HUES48 (cell line): ENCODE measurements around the gene ERMP1.

Experiments
- H3K27ac ChIP-seq: one replicate; pipeline ENCODE4 v1.7.0; 2013; ENCODE audit warnings: low read depth, low read length, inconsistent platforms
- H3K27me3 ChIP-seq: 2 replicates; pipeline ENCODE4 v1.6.1; 2013; ENCODE audit warnings: mild to moderate bottlenecking, low read length; ENCODE audit not compliant: control insufficient read depth, insufficient read depth
- H3K36me3 ChIP-seq: 2 replicates; pipeline ENCODE4 v1.6.1; 2013; ENCODE audit warnings: low read length; ENCODE audit not compliant: control insufficient read depth, insufficient read depth
- H3K4me1 ChIP-seq: 2 replicates; pipeline ENCODE4 v1.6.1; 2013; ENCODE audit warnings: mild to moderate bottlenecking, low read length; ENCODE audit not compliant: control insufficient read depth, insufficient read depth
- H3K4me3 ChIP-seq: 2 replicates; pipeline ENCODE4 v1.5.1; 2013; ENCODE audit warnings: mild to moderate bottlenecking, low read depth, low read length
- H3K9ac ChIP-seq: 2 replicates; pipeline ENCODE4 v1.6.1; 2013; ENCODE audit warnings: mild to moderate bottlenecking, low read depth, low read length, moderate library complexity
- H3K9me3 ChIP-seq: 2 replicates; pipeline ENCODE4 v1.6.1; 2013; ENCODE audit warnings: low read length; ENCODE audit not compliant: control insufficient read depth, insufficient read depth

Gene ERMP1

GRCh38 chr9:5748438-5748837 is 84.5 kb downstream of the ERMP1 start:
- no peaks in the 10 kb centered on the region for H3K27me3 ChIP-seq
- H3K4me1 ChIP-seq = no peaks in the 10 kb centered on the region
- no peak overlapping the region for H3K9ac ChIP-seq
- H3K27ac ChIP-seq = no peak overlapping the region
- H3K9me3 ChIP-seq = no peaks in the 10 kb centered on the region
- no peak overlapping the region for H3K4me3 ChIP-seq
- H3K36me3 ChIP-seq = peaks cover 56% of the 10 kb centered on the region

- H3K4me3 ChIP-seq = no peak overlapping the region
- no peaks in the 10 kb centered on the region for H3K9me3 ChIP-seq
- H3K27ac ChIP-seq = no peak overlapping the region
- H3K4me1 ChIP-seq = no peaks in the 10 kb centered on the region
- peaks cover 42% of the 10 kb centered on the region for H3K36me3 ChIP-seq
- no peak overlapping the region for H3K9ac ChIP-seq
- no peaks in the 10 kb centered on the region for H3K27me3 ChIP-seq
Observed at GRCh38 chr9:5743109-5743508, 89.8 kb downstream of the ERMP1 start.

DNA sequence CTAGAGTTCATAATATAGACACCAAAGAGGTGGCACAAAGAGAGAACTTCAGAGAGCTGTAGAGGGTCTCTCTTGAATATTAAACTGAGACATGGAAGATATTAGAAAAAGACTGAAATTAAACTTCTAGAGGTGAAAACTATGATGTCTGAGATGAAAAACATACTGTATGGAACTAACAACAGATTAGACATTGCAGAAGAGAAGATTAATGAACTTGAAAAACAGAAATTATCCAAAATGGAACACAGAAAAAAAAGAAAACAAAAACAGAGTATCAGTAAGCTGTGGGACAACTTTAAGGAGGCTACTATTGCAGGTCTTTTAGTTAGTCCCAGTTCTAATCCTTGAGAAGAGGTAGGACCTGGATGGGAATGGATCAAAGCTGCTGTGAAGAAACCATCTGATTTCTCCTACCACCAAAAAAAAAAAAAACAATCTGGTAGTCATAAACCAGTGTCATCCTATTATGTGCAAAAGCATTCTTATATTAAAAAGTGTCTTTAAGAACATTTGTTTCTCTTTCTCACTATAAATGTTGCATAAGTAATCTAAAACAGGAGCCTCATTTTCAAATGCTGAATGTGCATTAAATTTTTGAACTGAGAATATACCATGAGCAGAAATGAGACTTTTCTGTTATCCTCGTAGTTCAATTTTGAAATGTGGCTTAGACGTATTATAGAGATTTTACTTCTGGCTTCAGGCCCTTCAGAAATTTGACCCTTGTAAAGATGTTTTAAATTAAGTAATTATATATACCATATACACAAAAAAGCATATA is 96.2 kb downstream of the ERMP1 start:
- Histone ChIP-seq H3K9ac (no peak overlapping the region), H3K27me3 (no peaks in the 10 kb centered on the region), H3K27ac (no peak overlapping the region), H3K4me1 (no peaks in the 10 kb centered on the region), H3K4me3 (no peak overlapping the region), H3K9me3 (no peaks in the 10 kb centered on the region), H3K36me3 (peaks cover 14% of the 10 kb centered on the region)

- Histone ChIP-seq H3K27me3 (no peaks in the 10 kb centered on the region), H3K36me3 (peaks cover 16% of the 10 kb centered on the region), H3K4me1 (no peaks in the 10 kb centered on the region), H3K9ac (no peak overlapping the region), H3K9me3 (no peaks in the 10 kb centered on the region), H3K27ac (no peak overlapping the region), H3K4me3 (no peak overlapping the region)
Observed at GRCh38 chr9:5735072-5735471, 97.8 kb downstream of the ERMP1 start.
